Stomach (tissue), 9 donors: Measurements from ENCODE around the gene OR6K2. TPM values are rescaled to one million over a fixed set of nuclear protein-coding genes. Genes with fewer than 3 reads are reported as not detected.
"Not testable (repeated sequence)": the region's sequence is repeated elsewhere in the genome, so short reads cannot be mapped to it uniquely, and the experiment has no call there.

Source experiments
- DNase-seq, 2 donors: peaks; one replicate each; pipeline versions ENCODE4 v3.0.0 to v3.0.0-alpha.2; 2013 to 2019
- H3K27ac ChIP-seq, 5 donors: fragments of 200-600 bp in 4 of 5; sonication (generic) in 4 of 5; one replicate each; pipeline ENCODE4 v1.5.1; 2013 to 2019; ENCODE audit warnings: mild to moderate bottlenecking in 1 of 5, moderate library complexity in 1 of 5
- H3K27me3 ChIP-seq, 3 donors: fragments of 200-600 bp; sonication (generic); one replicate each; pipeline ENCODE4 v1.5.1; 2017 to 2019; ENCODE audit warnings: mixed run types in 1 of 3
- H3K36me3 ChIP-seq, 4 donors: fragments of 200-600 bp; sonication (generic); 1 replicate in 3 of 4; 2 replicates in 1 of 4; pipeline ENCODE4 v1.5.1; 2016 to 2019
- H3K4me1 ChIP-seq, 4 donors: fragments of 200-600 bp; sonication (generic); one replicate each; pipeline ENCODE4 v1.5.1; 2016 to 2019
- H3K4me3 ChIP-seq, 4 donors: fragments of 200-600 bp; sonication (generic) in 3 of 4; one replicate each; pipeline ENCODE4 v1.5.1; 2016 to 2019; ENCODE audit warnings: mild to moderate bottlenecking in 1 of 4
- H3K9me3 ChIP-seq, 4 donors: fragments of 200-600 bp; sonication (generic); one replicate each; pipeline ENCODE4 v1.5.1; 2016 to 2019
- CTCF ChIP-seq, 7 experiments: fragments of 450-650 bp in 4 of 7; fragments of 200-600 bp in 3 of 7; sonication (generic) in 3 of 7; IDR thresholded peaks; one replicate each; pipeline ENCODE4 v1.5.1; 2016 to 2019; ENCODE audit warnings: antibody characterized with exemption in 7 of 7, control low read depth in 2 of 7, mild to moderate bottlenecking in 1 of 7
- EP300 ChIP-seq: sonication (generic); formaldehyde crosslinking; IDR thresholded peaks from one replicate; pipeline ENCODE4 v1.6.1; 2017; ENCODE audit warnings: antibody characterized with exemption
- POLR2A ChIP-seq, 4 donors: fragments of 450-650 bp; IDR thresholded peaks; one replicate each; pipeline ENCODE4 v1.6.1; 2016; ENCODE audit warnings: antibody characterized with exemption in 4 of 4, control low read depth in 2 of 4, mild to moderate bottlenecking in 1 of 4, moderate library complexity in 1 of 4
- POLR2AphosphoS5 ChIP-seq, 3 donors: sonication (generic); formaldehyde crosslinking; IDR thresholded peaks; one replicate each; pipeline ENCODE4 v1.6.1; 2016; ENCODE audit warnings: antibody characterized with exemption in 3 of 3
- WGBS, 5 donors: extraction: QIAGEN DNeasy Blood & Tissue Kit in 3 of 5; methylation state at CpG; one replicate each; pipeline versions ENCODE4 v1.1.5 to v1.1.7; 2013 to 2018; 5-methylcytosine and 5-hydroxymethylcytosine counted together
- intact Hi-C: fragments of 100-400 bp; cut with DNase I; formaldehyde crosslinking; loops from one replicate; pipeline ENCODE4 v1.15.1; 2023; ENCODE audit warnings: low total_unique reads
- polyA plus RNA-seq, 3 donors: library from polyadenylated mRNA; stranded (reverse); fragments of 200-250 nt; gene quantifications; one replicate each; pipeline ENCODE4 v1.2.3, GENCODE V29; 2013
- total RNA-seq, 5 donors: library from RNA; depleted of rRNA; stranded (reverse); fragments of >200 nt; gene quantifications; one replicate each; pipeline versions ENCODE4 v1.1.0 to v1.2.3, GENCODE V29; 2014 to 2016
- donor health status: healthy with polysubstance abuse.
- donor health status: Bipolar disorder and iron deficiency.
- donor health status: healthy.

OR6K2 gene
- total and polyA plus RNA-seq, 8 donors, result not detected

GRCh38 chr1:158706096-158706495 is 5.6 kb upstream of the OR6K2 start:
- no peak overlapping the region for H3K27ac ChIP-seq
- TF ChIP-seq POLR2A (IDR thresholded peaks at IDR 0.05), result no peak
- no peak for TF ChIP-seq EP300
- TF ChIP-seq POLR2AphosphoS5 (IDR thresholded peaks at IDR 0.05), result no peak
- no peak for TF ChIP-seq CTCF (IDR thresholded peaks at IDR 0.05)
- 59 to 84% (median 65%) methylated on average over 2 of the region's 2 CpGs for WGBS, 5 donors
- no peaks in the 10 kb centered on the region for H3K36me3 ChIP-seq
- H3K9me3 ChIP-seq, result no peaks in the 10 kb centered on the region
- no peaks in the 10 kb centered on the region for H3K27me3 ChIP-seq
- intact Hi-C loops, result no loop called here
- no peak overlapping the region for H3K4me3 ChIP-seq
- no peaks in the 10 kb centered on the region for H3K4me1 ChIP-seq
- no peak for DNase-seq

GRCh38 chr1:158694596-158694995 is 5.9 kb downstream of the OR6K2 start:
- TF ChIP-seq CTCF (IDR thresholded peaks at IDR 0.05), result no peak
- TF ChIP-seq POLR2AphosphoS5 (IDR thresholded peaks at IDR 0.05), result no peak
- TF ChIP-seq EP300, result no peak
- no peak for TF ChIP-seq POLR2A (IDR thresholded peaks at IDR 0.05)
- Histone ChIP-seq H3K36me3 (no peaks in the 10 kb centered on the region), H3K4me1 (no peaks in the 10 kb centered on the region), H3K27me3 (no peaks in the 10 kb centered on the region), H3K4me3 (no peak overlapping the region), H3K9me3 (no peaks in the 10 kb centered on the region), H3K27ac (no peak overlapping the region)
- DNase-seq, result no peak
- intact Hi-C loops, result no loop called here
- WGBS, 5 donors, result 69 to 82% (median 76%) methylated on average over 2 of the region's 2 CpGs

GRCh38 chr1:158692356-158692755 is 8.1 kb downstream of the OR6K2 start:
- Histone ChIP-seq H3K4me3 (no peak overlapping the region), H3K9me3 (no peaks in the 10 kb centered on the region), H3K27ac (no peak overlapping the region), H3K4me1 (no peaks in the 10 kb centered on the region), H3K27me3 (no peaks in the 10 kb centered on the region), H3K36me3 (no peaks in the 10 kb centered on the region)
- intact Hi-C loops, result no loop called here
- no peak for TF ChIP-seq POLR2AphosphoS5 (IDR thresholded peaks at IDR 0.05)
- no peak for TF ChIP-seq CTCF (IDR thresholded peaks at IDR 0.05)
- no peak for TF ChIP-seq POLR2A (IDR thresholded peaks at IDR 0.05)
- no peak for TF ChIP-seq EP300
- no peak for DNase-seq

GRCh38 chr1:158691907-158692306 is 8.5 kb downstream of the OR6K2 start:
- Histone ChIP-seq H3K27ac (no peak overlapping the region), H3K27me3 (no peaks in the 10 kb centered on the region), H3K4me3 (no peak overlapping the region), H3K4me1 (no peaks in the 10 kb centered on the region), H3K36me3 (no peaks in the 10 kb centered on the region), H3K9me3 (no peaks in the 10 kb centered on the region)
- intact Hi-C loops, result no loop called here
- TF ChIP-seq CTCF (IDR thresholded peaks at IDR 0.05) (no peak), POLR2AphosphoS5 (IDR thresholded peaks at IDR 0.05) (no peak), EP300 (no peak), POLR2A (IDR thresholded peaks at IDR 0.05) (no peak)
- DNase-seq, result peak in 1 of 2 donors; percentile 3

GRCh38 chr1:158691149-158691548 is 9.3 kb downstream of the OR6K2 start:
- H3K4me1 ChIP-seq, H3K9me3 ChIP-seq, H3K36me3 ChIP-seq, DNase-seq, intact Hi-C loops, H3K4me3 ChIP-seq, H3K27ac ChIP-seq, H3K27me3 ChIP-seq: not testable (repeated sequence)
- WGBS, 5 donors, result 31 to 45% (median 42%) methylated on average over 1 of the region's 1 CpG
